Epithelial cell of esophagus (primary cell): Measurements from ENCODE around the gene DIS3L.

Experiments
- DNase-seq: peaks from one replicate; pipeline ENCODE4 v3.0.0; 2010; ENCODE audit warnings: low read depth
- H3K4me3 ChIP-seq: 2 replicates; pipeline ENCODE4 v1.5.1; 2011; ENCODE audit warnings: mild to moderate bottlenecking, low read length, control low read depth
- TF ChIP-seq, protein P1 (sequence below): IDR thresholded peaks from 2 replicates; pipeline ENCODE4 v1.5.1; 2011; ENCODE audit warnings: low read depth, mild to moderate bottlenecking, low read length, control low read depth, inconsistent platforms; ENCODE audit not compliant: insufficient read depth; ENCODE audit errors: missing control alignments

DIS3L gene

DNA sequence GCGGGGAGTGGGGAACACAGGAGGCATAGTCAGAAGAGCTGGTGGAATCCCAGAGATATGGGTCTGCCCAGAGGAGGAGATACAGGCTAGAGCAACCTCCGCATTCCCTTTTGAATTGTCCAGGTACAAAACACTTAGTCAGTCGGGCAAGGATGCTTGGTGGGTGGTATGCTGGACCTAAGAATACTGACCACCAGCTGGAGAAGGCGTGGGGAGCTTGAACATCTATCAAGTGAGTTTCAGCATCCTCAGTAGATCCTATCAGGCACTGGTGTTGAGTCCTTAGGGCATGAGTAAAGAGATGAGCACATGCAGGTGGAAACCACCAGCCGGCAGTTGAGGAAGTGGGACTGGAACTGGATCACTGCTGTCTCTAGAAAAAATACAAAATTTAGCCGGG lies 14.7 kb upstream of the DIS3L start:
- H3K4me3 ChIP-seq: no peak overlapping the region
- TF ChIP-seq, protein P1, sequence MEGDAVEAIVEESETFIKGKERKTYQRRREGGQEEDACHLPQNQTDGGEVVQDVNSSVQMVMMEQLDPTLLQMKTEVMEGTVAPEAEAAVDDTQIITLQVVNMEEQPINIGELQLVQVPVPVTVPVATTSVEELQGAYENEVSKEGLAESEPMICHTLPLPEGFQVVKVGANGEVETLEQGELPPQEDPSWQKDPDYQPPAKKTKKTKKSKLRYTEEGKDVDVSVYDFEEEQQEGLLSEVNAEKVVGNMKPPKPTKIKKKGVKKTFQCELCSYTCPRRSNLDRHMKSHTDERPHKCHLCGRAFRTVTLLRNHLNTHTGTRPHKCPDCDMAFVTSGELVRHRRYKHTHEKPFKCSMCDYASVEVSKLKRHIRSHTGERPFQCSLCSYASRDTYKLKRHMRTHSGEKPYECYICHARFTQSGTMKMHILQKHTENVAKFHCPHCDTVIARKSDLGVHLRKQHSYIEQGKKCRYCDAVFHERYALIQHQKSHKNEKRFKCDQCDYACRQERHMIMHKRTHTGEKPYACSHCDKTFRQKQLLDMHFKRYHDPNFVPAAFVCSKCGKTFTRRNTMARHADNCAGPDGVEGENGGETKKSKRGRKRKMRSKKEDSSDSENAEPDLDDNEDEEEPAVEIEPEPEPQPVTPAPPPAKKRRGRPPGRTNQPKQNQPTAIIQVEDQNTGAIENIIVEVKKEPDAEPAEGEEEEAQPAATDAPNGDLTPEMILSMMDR: no peak
- DNase-seq: no peak

DNA sequence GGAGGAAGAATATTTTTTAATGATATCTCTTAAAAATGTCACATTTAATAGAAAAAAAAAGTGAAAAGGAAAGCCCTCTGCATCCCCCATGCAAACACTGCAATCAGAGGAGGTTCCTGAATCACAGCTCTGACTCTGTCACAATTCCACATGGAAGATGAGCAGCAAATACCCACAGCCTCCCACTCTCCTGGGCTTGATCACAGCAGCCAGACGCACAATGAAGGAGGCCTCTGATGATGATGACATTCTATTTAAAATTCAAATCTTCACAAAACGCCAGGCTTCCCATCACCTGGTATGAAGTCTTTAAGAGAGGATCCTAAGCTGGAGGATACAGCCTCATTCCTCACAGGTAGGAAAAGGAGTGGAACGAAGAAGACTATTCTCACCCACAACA lies 9.1 kb upstream of the DIS3L start:
- TF ChIP-seq, protein P1: no peak
- no peak for DNase-seq
- H3K4me3 ChIP-seq: no peak overlapping the region

DNA sequence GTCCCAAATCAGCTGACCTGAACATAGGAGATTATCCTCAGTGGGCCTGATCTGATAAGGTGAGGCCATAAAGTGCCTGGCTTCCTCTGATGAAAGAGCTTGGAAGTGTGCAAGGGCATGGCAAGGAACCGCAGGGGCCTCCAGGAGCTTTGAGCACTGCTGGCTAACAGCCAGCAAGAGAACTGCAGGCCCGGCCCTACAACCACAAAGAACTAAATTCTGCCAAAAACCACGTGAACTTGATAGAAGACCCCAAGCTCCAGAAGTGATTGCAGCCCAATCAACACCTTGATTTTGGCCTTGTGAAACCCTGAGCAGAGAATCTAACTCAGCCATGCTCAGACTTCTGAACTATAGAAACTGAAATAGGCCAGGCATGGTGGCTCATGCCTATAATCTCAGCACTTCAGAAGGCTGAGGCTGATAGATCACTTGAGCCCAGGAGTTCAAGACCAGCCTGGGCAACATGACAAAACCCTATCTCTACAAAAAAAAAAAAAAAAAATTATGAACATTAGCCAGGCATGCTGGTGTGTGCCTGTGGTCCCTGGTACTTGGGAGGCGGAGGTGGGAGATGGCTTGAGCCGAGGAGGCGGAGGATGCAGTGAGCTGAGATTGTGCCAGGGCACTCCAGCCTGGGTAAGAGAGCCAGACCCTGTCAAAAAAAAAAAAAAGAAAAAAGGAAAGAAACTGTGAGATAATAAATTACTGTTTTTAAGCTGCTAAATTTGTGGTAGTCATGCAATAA lies 7.7 kb upstream of the DIS3L start:
- no peak for DNase-seq
- TF ChIP-seq, protein P1: no peak
- no peak overlapping the region for H3K4me3 ChIP-seq

GRCh38 chr15:66287461-66288057 lies 5.8 kb upstream of the DIS3L start:
- H3K4me3 ChIP-seq: no peak overlapping the region
- DNase-seq: peak; percentile 18
- TF ChIP-seq, protein P1: peak; percentile 47

GRCh38 chr15:66288093-66288492 lies 5.3 kb upstream of the DIS3L start:
- DNase-seq: no peak
- TF ChIP-seq, protein P1: no peak
- H3K4me3 ChIP-seq: no peak overlapping the region

DNA sequence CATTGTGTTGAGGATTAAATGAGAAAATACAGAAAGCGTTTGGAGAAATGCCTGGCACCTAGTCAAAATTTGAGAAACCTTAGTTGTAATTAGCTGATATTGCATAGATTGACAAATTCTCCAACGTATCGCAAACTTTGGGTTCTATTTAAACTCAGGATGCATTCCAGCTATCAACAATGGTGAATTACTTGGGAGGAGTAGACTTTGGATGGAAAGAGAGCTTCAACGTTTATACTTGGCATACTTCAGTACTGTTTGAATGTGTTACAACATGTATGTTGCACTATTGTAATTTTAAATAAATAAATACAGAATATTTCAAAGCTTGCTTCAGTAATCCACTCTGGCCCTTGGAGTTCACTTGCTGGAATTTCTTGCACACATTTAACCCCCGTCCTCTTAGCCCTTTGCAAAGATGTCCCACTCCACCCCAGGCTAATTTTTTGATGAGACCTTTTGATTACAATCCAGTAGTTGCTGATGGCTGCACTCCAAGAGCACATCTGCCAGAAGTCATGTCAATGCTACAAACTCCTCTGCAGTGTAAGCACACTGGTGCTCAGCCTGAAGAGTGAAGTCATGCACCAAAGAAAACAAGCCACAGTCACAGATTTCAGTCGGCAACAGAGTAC lies 4.7 kb upstream of the DIS3L start:
- DNase-seq: no peak
- TF ChIP-seq, protein P1: no peak
- no peak overlapping the region for H3K4me3 ChIP-seq
